ENCODE data around the gene PRPF40B.

- TF ChIP-seq CTCF (IDR thresholded peaks at IDR 0.05; ENCODE audit: low read depth, low read length) = no peak
- no peak for TF ChIP-seq POLR2A (IDR thresholded peaks at IDR 0.05; ENCODE audit: extremely low read depth, insufficient read length)
- no peak for TF ChIP-seq MYC (IDR thresholded peaks at IDR 0.05; ENCODE audit: low read depth, low read length)
- no peak for TF ChIP-seq MAX (IDR thresholded peaks at IDR 0.05; ENCODE audit: low read depth, low read length)
Measured at GRCh38 chr12:49692851-49693250, 69.5 kb downstream of the PRPF40B start.
